ENCODE results near the gene CCDC33.

CCDC33 gene

DNA sequence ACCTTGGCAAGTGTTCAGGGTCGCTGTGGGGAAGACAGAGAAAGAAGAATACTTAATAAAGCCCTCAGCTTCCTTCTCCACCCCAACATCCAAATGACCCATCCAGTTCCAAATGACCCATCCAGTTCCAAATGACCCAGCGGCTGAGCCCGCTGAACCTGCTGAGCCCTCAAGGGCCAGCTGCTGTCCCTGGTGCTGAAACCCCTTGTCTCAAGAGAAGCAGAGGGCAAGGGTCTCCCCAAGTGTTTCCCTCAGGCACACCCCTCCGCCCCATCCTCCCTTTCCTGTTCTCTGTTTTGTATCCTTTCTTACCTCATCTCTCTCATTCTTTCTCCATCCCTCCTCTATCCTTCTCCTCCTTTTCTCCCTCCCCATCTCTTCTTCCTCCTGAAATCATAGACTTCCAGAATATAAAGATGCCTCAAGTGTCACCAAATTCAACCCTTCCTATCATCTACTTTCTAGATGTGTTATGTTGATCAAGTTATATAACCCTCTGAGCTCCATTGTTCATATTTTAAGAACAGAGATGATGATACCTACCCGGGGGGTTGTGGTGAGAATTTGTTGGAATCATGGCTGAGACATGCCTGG, 29.0 kb downstream of the CCDC33 start (continued):
- TF ChIP-seq, protein P1, sequence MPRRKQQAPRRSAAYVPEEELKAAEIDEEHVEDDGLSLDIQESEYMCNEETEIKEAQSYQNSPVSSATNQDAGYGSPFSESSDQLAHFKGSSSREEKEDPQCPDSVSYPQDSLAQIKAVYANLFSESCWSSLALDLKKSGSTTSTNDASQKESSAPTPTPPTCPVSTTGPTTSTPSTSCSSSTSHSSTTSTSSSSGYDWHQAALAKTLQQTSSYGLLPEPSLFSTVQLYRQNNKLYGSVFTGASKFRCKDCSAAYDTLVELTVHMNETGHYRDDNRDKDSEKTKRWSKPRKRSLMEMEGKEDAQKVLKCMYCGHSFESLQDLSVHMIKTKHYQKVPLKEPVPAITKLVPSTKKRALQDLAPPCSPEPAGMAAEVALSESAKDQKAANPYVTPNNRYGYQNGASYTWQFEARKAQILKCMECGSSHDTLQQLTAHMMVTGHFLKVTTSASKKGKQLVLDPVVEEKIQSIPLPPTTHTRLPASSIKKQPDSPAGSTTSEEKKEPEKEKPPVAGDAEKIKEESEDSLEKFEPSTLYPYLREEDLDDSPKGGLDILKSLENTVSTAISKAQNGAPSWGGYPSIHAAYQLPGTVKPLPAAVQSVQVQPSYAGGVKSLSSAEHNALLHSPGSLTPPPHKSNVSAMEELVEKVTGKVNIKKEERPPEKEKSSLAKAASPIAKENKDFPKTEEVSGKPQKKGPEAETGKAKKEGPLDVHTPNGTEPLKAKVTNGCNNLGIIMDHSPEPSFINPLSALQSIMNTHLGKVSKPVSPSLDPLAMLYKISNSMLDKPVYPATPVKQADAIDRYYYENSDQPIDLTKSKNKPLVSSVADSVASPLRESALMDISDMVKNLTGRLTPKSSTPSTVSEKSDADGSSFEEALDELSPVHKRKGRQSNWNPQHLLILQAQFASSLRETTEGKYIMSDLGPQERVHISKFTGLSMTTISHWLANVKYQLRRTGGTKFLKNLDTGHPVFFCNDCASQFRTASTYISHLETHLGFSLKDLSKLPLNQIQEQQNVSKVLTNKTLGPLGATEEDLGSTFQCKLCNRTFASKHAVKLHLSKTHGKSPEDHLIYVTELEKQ (tag by site-specific recombination; IDR thresholded peaks at IDR 0.05; ENCODE audit: borderline replicate concordance), result no peak
- peak; percentile 99 for TF ChIP-seq REST (tag by site-specific recombination; IDR thresholded peaks at IDR 0.05)
- peak; percentile 51; the same call in 1 of the 2 replicates for TF ChIP-seq HOXD13 (CRISPR knock-in tag; IDR thresholded peaks at IDR 0.05; ENCODE audit: borderline replicate concordance)
- no peak for TF ChIP-seq ZNF280D (tag by site-specific recombination; IDR thresholded peaks at IDR 0.05)
- TF ChIP-seq GLIS1 (tag by site-specific recombination; IDR thresholded peaks at IDR 0.05), result no peak
- TF ChIP-seq BCL11A (tag by site-specific recombination; IDR thresholded peaks at IDR 0.05; ENCODE audit: low read depth), result no peak

- CTCF ChIA-PET, result interaction anchor here (0.7 to 1.1 kb wide), 2 partner anchors 40 to 467 kb away, joined by 3 to 6 read pairs; no protein-coding TSS in a partner anchor
- POLR2A ChIA-PET, result no interaction called here
- no peak for TF ChIP-seq ZNF239 (tag by site-specific recombination; IDR thresholded peaks at IDR 0.05)
- TF ChIP-seq ZNF621 (tag by site-specific recombination; IDR thresholded peaks at IDR 0.05), result no peak
- no peak for TF ChIP-seq ZFHX2 (tag by site-specific recombination; conservative IDR thresholded peaks at IDR 0.05)
- no peak for TF ChIP-seq ZNF585B (tag by site-specific recombination; IDR thresholded peaks at IDR 0.05)
- TF ChIP-seq ZNF530 (tag by site-specific recombination; IDR thresholded peaks at IDR 0.05; ENCODE audit: low read depth), result no peak
- TF ChIP-seq ZNF580 (tag by site-specific recombination; IDR thresholded peaks at IDR 0.05), result no peak
- no peak for TF ChIP-seq RBAK (tag by site-specific recombination; IDR thresholded peaks at IDR 0.05)
- TF ChIP-seq, protein P2, sequence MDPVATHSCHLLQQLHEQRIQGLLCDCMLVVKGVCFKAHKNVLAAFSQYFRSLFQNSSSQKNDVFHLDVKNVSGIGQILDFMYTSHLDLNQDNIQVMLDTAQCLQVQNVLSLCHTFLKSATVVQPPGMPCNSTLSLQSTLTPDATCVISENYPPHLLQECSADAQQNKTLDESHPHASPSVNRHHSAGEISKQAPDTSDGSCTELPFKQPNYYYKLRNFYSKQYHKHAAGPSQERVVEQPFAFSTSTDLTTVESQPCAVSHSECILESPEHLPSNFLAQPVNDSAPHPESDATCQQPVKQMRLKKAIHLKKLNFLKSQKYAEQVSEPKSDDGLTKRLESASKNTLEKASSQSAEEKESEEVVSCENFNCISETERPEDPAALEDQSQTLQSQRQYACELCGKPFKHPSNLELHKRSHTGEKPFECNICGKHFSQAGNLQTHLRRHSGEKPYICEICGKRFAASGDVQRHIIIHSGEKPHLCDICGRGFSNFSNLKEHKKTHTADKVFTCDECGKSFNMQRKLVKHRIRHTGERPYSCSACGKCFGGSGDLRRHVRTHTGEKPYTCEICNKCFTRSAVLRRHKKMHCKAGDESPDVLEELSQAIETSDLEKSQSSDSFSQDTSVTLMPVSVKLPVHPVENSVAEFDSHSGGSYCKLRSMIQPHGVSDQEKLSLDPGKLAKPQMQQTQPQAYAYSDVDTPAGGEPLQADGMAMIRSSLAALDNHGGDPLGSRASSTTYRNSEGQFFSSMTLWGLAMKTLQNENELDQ (tag by site-specific recombination; IDR thresholded peaks at IDR 0.05; ENCODE audit: low read depth), result no peak
- TF ChIP-seq, protein P3, sequence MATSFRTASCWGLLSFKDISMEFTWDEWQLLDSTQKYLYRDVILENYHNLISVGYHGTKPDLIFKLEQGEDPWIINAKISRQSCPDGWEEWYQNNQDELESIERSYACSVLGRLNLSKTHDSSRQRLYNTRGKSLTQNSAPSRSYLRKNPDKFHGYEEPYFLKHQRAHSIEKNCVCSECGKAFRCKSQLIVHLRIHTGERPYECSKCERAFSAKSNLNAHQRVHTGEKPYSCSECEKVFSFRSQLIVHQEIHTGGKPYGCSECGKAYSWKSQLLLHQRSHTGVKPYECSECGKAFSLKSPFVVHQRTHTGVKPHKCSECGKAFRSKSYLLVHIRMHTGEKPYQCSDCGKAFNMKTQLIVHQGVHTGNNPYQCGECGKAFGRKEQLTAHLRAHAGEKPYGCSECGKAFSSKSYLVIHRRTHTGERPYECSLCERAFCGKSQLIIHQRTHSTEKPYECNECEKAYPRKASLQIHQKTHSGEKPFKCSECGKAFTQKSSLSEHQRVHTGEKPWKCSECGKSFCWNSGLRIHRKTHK (tag by site-specific recombination; IDR thresholded peaks at IDR 0.05), result no peak
- TF ChIP-seq, protein P4, sequence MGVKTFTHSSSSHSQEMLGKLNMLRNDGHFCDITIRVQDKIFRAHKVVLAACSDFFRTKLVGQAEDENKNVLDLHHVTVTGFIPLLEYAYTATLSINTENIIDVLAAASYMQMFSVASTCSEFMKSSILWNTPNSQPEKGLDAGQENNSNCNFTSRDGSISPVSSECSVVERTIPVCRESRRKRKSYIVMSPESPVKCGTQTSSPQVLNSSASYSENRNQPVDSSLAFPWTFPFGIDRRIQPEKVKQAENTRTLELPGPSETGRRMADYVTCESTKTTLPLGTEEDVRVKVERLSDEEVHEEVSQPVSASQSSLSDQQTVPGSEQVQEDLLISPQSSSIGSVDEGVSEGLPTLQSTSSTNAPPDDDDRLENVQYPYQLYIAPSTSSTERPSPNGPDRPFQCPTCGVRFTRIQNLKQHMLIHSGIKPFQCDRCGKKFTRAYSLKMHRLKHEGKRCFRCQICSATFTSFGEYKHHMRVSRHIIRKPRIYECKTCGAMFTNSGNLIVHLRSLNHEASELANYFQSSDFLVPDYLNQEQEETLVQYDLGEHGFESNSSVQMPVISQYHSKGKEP (tag by site-specific recombination; IDR thresholded peaks at IDR 0.05), result no peak
- no peak for TF ChIP-seq ZNF132 (tag by site-specific recombination; IDR thresholded peaks at IDR 0.05; ENCODE audit: borderline replicate concordance)
- TF ChIP-seq GLIS2 (tag by site-specific recombination; IDR thresholded peaks at IDR 0.05), result no peak
- no peak for TF ChIP-seq ZXDB (tag by site-specific recombination; IDR thresholded peaks at IDR 0.05)
Observed at GRCh38 chr15:74268020-74268419, 31.9 kb downstream of the CCDC33 start.

More at GRCh38 chr15:74268020-74268419, 31.9 kb downstream of the CCDC33 start:
- no peak overlapping the region for H3K27ac ChIP-seq (ENCODE audit: extremely low read depth, low read depth, low read length)
- no peaks in the 10 kb centered on the region for H3K36me3 ChIP-seq (ENCODE audit: control insufficient read depth in 2 of 2, insufficient read depth in 1 of 2, low read length in 2 of 2)
- H3K4me1 ChIP-seq (ENCODE audit: control insufficient read depth, insufficient read depth, low read length), result no peaks in the 10 kb centered on the region
- H3K9me3 ChIP-seq (ENCODE audit: control insufficient read depth, insufficient read depth, low read depth, low read length), result no peaks in the 10 kb centered on the region
- no peak overlapping the region for H3K4me3 ChIP-seq (ENCODE audit: low read depth, low read length)
